SKM-1 treated with dmso at 0.1 percent for 144 hours (cell line): ENCODE results near the gene HOXD13.

Experiments used
- DNase-seq: peaks from one replicate; lab custom pipeline; 2025; ENCODE audit not compliant: unreplicated experiment; lab: John Stamatoyannopoulos, UW

HOXD13 gene

GRCh38 chr2:176130957-176131847, 38.7 kb downstream of the HOXD13 start:
- no peak for DNase-seq

GRCh38 chr2:176131848-176132158, 39.3 kb downstream of the HOXD13 start:
- no peak for DNase-seq

- no peak for DNase-seq
Observed at GRCh38 chr2:176132205-176133171, 40.0 kb downstream of the HOXD13 start.

- DNase-seq: no peak
Observed at GRCh38 chr2:176133389-176133788, 40.9 kb downstream of the HOXD13 start.

GRCh38 chr2:176134035-176134434, 41.5 kb downstream of the HOXD13 start:
- no peak for DNase-seq

GRCh38 chr2:176135035-176135440, 42.5 kb downstream of the HOXD13 start:
- no peak for DNase-seq

- DNase-seq: no peak
Observed at GRCh38 chr2:176136374-176137251, 44.1 kb downstream of the HOXD13 start.

GRCh38 chr2:176137252-176137580, 44.7 kb downstream of the HOXD13 start:
- DNase-seq: no peak

GRCh38 chr2:176137906-176138305, 45.4 kb downstream of the HOXD13 start:
- no peak for DNase-seq

GRCh38 chr2:176138526-176138922, 46.0 kb downstream of the HOXD13 start:
- DNase-seq: no peak

GRCh38 chr2:176138923-176139660, 46.6 kb downstream of the HOXD13 start:
- DNase-seq: no peak

GRCh38 chr2:176139661-176140512, 47.4 kb downstream of the HOXD13 start:
- DNase-seq: no peak

- peak; percentile 38 for DNase-seq
Observed at GRCh38 chr2:176140513-176141317, 48.2 kb downstream of the HOXD13 start.

- no peak for DNase-seq
Observed at GRCh38 chr2:176142281-176142680, 49.8 kb downstream of the HOXD13 start.
